Left ventricle myocardium superior (tissue), 1 donor: ENCODE results near the gene SLC15A1. TPM values are rescaled to one million over a fixed set of nuclear protein-coding genes. Genes with fewer than 3 reads are reported as not detected.

ENCODE experiments used
- ATAC-seq: fragments of 200-7000 bp; cut with Tn5 transposase; one replicate; pipeline ENCODE4 v1.9.1; 2020; ENCODE audit warnings: mild to moderate bottlenecking, moderate library complexity
- DNase-seq: peaks from one replicate; pipeline ENCODE4 v3.0.0-alpha.2; 2020
- intact Hi-C: fragments of 100-400 bp; cut with micrococcal nuclease; formaldehyde crosslinking; loops from one replicate; pipeline ENCODE4 v1.11.0; 2022
- total RNA-seq: library from RNA; stranded (reverse); fragmentation: NEBNext Ultra II Directional; extraction: Animal tissue kit (Norgen Biotek cat#: 25700); gene quantifications from one replicate; pipeline ENCODE4 v1.2.1, GENCODE V29; 2021
- donor health status: DM: no; HTN: yes; CAD: no; lungs with severe emphysema.

SLC15A1 gene
- total RNA-seq, 1 donor from 2014 or later = not detected

- DNase-seq (no peak), ATAC-seq (no peak)
- intact Hi-C loops = no loop called here
Observed at GRCh38 chr13:98719527-98720250, 32.8 kb downstream of the SLC15A1 start.

- intact Hi-C loops = no loop called here
- no peak for DNase-seq
- ATAC-seq = no peak
Observed at GRCh38 chr13:98717891-98718290, 34.6 kb downstream of the SLC15A1 start.

GRCh38 chr13:98717256-98717655 is 35.2 kb downstream of the SLC15A1 start:
- ATAC-seq = no peak
- intact Hi-C loops = no loop called here
- DNase-seq = no peak

- intact Hi-C loops = no loop called here
- DNase-seq (no peak), ATAC-seq (no peak)
Observed at GRCh38 chr13:98710521-98710920, 42.0 kb downstream of the SLC15A1 start.

- ATAC-seq (no peak), DNase-seq (no peak)
- intact Hi-C loops = no loop called here
Observed at GRCh38 chr13:98707281-98707999, 45.0 kb downstream of the SLC15A1 start.

- DNase-seq (no peak), ATAC-seq (no peak)
- intact Hi-C loops = no loop called here
Observed at GRCh38 chr13:98706446-98707110, 45.9 kb downstream of the SLC15A1 start.

- intact Hi-C loops = no loop called here
- ATAC-seq (no peak), DNase-seq (no peak)
Observed at GRCh38 chr13:98697791-98698190, 54.7 kb downstream of the SLC15A1 start.

GRCh38 chr13:98693756-98694155 is 58.7 kb downstream of the SLC15A1 start:
- no peak for DNase-seq

GRCh38 chr13:98691360-98691759 is 61.1 kb downstream of the SLC15A1 start:
- ATAC-seq (no peak), DNase-seq (no peak)
- intact Hi-C loops = no loop called here

More at GRCh38 chr13:98693756-98694155, 58.7 kb downstream of the SLC15A1 start:
- intact Hi-C loops = no loop called here
- no peak for ATAC-seq

GRCh38 chr13:98690348-98691022 is 62.0 kb downstream of the SLC15A1 start:
- DNase-seq (no peak), ATAC-seq (no peak)
- intact Hi-C loops = no loop called here

- intact Hi-C loops = no loop called here
- DNase-seq (no peak), ATAC-seq (no peak)
Observed at GRCh38 chr13:98689347-98689968, 63.0 kb downstream of the SLC15A1 start.

- intact Hi-C loops = no loop called here
- ATAC-seq (no peak), DNase-seq (no peak)
Observed at GRCh38 chr13:98688373-98688772, 64.1 kb downstream of the SLC15A1 start.

- ATAC-seq = no peak
- intact Hi-C loops = no loop called here
- DNase-seq = no peak
Observed at GRCh38 chr13:98687319-98687718, 65.2 kb downstream of the SLC15A1 start.

GRCh38 chr13:98686270-98686669 is 66.2 kb downstream of the SLC15A1 start:
- intact Hi-C loops = no loop called here
- DNase-seq (no peak), ATAC-seq (no peak)

GRCh38 chr13:98685146-98685545 is 67.3 kb downstream of the SLC15A1 start:
- ATAC-seq (no peak), DNase-seq (no peak)
- intact Hi-C loops = no loop called here

- no peak for DNase-seq
- ATAC-seq = no peak
- intact Hi-C loops = no loop called here
Observed at GRCh38 chr13:98681049-98681448, 71.4 kb downstream of the SLC15A1 start.

GRCh38 chr13:98678741-98679140 is 73.7 kb downstream of the SLC15A1 start:
- intact Hi-C loops = loop anchor here (10.0 kb wide), 1 partner anchor 824 kb away; no protein-coding TSS in a partner anchor
- DNase-seq (no peak), ATAC-seq (no peak)

GRCh38 chr13:98677398-98677797 is 75.1 kb downstream of the SLC15A1 start:
- DNase-seq (no peak), ATAC-seq (no peak)
- intact Hi-C loops = loop anchor here (10.0 kb wide), 1 partner anchor 823 kb away; no protein-coding TSS in a partner anchor

- no peak for DNase-seq
- intact Hi-C loops = loop anchor here (10.0 kb wide), 1 partner anchor 821 kb away; no protein-coding TSS in a partner anchor
- ATAC-seq = no peak
Observed at GRCh38 chr13:98676239-98676638, 76.2 kb downstream of the SLC15A1 start.
